Heart left ventricle (tissue), 13 donors: Measurements from ENCODE around the gene MEIKIN.

Experiments
- CTCF ChIP-seq, 12 donors: fragments of 200-600 bp; sonication (generic) in 4 of 12; IDR thresholded peaks; one replicate each; pipeline versions ENCODE4 v1.5.0 to v1.8.0; 2018 to 2022; ENCODE audit warnings: antibody characterized with exemption in 12 of 12, mild to moderate bottlenecking in 5 of 12
- POLR2A ChIP-seq, 2 donors: fragments of 450-650 bp; IDR thresholded peaks; one replicate each; pipeline ENCODE4 v1.6.1; 2017; ENCODE audit warnings: antibody characterized with exemption in 2 of 2, mild to moderate bottlenecking in 2 of 2, moderate library complexity in 2 of 2
- donor health status: ischemic (EF 13 %, LVEDD 7.1; RV severe dilation, severe dysfunction).
- donor health status: DM: no; HTN: yes; CAD: no.
- donor health status: DM: no; HTN: no; CAD: no.
- donor health status: ischemic (EF 25% LVEDD 6.9; RV normal size, moderate dysfunction).
- donor health status: ischemic (EF 25% LVEDD 5.7; RV mildly dilated, moderate dysfunction).
- donor health status: ischemic (EF 35%, LVEDD 5.7; RV mildly dilated, moderate dysfunction).
- donor health status: nonischemic (EF 11% LVEDD 7.7; RV severe dilation, severe dysfunction).
- donor health status: DM: yes; HTN: yes; CAD: no.
- donor health status: PGD.
- donor health status: ischemic (EF 29% LVEDD 5.4; RV normal size, mild dysfunction).
- donor health status: nonischemic (EF 23%, LVEDD 6.1; RV moderate dilation, normal function).

DNA sequence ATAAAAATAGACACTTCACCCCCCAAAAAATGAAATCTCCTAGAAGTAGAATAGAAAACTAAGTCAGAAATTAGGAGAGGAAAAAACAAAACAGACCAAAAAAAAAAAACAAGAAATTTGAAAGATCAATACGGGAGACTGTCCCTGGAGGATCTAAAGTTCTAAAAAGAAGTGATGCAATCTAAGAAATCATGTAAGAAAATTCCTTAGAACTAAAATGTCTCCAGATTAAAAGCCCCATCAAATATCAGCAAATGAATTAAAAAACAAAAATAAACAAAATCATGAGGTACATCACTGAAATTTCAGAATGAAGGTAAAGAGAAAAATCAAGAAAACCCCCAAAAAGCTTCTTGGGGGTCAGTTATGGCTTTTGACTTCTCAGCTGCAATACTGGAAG lies 162.1 kb downstream of the MEIKIN start:
- TF ChIP-seq CTCF (IDR thresholded peaks at IDR 0.05) (no peak), POLR2A (IDR thresholded peaks at IDR 0.05) (no peak)
